A549 treated with CpdA at 1 μM for 4 hours (cell line): ENCODE measurements around the gene TRRAP. TPM values are rescaled to one million over a fixed set of nuclear protein-coding genes. Genes with fewer than 3 reads are reported as not detected.

Source experiments
- total RNA-seq: library from RNA; stranded (reverse); fragments of 200-300 nt; extraction: Qiagen RNA extraction; gene quantifications from 5 replicates; pipeline ENCODE4 v1.2.3, GENCODE V29; 2022; ENCODE audit warnings: low read depth

TRRAP gene
- total RNA-seq: 16.2 to 20.5 TPM (median 18.9 TPM) in 5 replicates

DNA sequence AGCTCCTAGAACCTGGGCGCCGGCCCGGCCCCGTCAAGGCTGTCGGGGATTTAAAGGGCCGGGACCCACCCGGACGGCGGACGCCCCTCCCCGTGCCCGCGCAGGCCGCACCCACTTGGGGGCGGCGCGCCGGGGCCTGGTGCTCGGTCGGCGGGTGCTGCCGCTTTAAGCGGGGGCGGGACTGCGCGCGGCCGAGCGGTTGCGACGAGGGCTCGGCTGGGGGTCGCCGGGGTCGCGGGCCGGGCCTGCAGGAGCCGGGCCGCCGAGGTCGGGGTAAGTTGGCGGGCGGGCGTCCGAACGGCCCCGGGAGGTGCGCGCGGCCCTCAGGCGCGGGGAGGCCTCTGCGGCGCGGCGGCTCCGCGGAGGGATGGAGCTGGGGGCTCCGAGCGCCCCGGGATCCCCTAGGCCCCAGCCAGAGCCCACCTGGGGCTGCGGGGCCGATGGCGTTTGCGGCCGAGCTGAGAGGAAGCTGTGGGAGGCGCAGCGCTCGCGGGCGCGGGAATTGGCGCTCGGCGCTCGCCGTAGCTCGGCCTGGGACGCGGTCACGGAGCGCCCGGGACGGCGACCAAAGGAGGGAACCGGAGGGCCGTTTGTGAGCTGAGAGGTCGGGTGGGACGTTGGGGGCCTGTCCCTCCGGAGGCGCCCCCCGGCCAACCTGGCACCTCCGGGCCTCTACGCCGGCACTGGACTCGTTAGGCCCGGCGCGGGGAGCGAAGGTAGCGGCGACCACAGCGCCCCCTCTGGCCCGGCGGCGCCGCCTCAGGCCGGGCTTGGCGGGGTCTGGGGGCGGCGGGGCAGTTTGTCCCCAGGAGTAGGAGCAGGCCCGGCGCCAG is at the start of gene TRRAP:
Gene TRRAP, plus strand, starts transcription at position 168 of the 833 bp plus-strand sequence. CDS start 2,619 bp downstream, outside the sequence.

DNA sequence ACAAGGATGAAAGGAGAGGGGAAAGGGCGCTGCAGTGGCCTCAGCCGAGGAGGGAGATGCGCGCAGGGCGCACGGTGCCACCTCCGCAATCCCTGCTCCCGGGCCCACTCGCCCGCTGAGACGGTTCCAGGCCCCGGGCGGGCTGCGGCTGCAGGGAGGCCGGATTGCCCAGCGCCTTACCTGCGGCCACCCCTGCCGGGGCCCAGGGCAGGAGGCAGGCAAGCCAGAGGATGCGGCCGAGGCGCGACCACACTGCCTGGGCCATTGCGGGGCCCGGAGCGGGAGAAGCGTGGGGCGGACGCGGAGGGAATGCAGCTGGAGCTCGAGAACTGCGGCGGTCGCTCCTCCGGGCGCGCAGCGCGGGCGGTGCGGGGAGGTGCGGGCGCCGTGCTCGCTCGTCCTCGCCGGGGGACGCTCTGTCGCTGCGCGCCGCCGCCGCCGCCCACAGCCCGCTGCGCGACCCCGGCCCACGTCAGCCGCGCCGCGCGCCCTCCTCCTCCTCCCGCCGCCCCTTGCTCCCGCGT is 8.7 kb upstream of the TRRAP start, which contains the start of gene TMEM130:
Gene TMEM130, minus strand, starts transcription at position 418 of the 524 bp plus-strand sequence. Its CDS starts 153 bp downstream, at position 265.

Other genes starting within 250 kb of the TRRAP start
- 0.33 to 0.52 TPM (median 0.46 TPM) in 5 replicates for gene TMEM130, start 8.5 kb upstream of the TRRAP start, total RNA-seq